HEK293 (cell line): Measurements from ENCODE around the gene BBIP1.

Experiments
- TCF7L2 ChIP-seq: IDR thresholded peaks from 2 replicates; pipeline ENCODE4 v1.6.1; 2011; ENCODE audit warnings: low read depth, mild to moderate bottlenecking, inconsistent platforms, low read length, moderate library complexity, borderline replicate concordance
- ZNF155 ChIP-seq: fragments of 450-650 bp; formaldehyde crosslinking; IDR thresholded peaks from 2 replicates; pipeline ENCODE4 v1.5.1; 2016; ENCODE audit warnings: missing biosample characterization, missing genetic modification characterization
- ZNF501 ChIP-seq: fragments of 450-650 bp; formaldehyde crosslinking; IDR thresholded peaks from 2 replicates; pipeline ENCODE4 v1.5.1; 2016; ENCODE audit warnings: missing biosample characterization, missing genetic modification characterization
- ZNF530 ChIP-seq: fragments of 450-650 bp; formaldehyde crosslinking; IDR thresholded peaks from 2 replicates; pipeline ENCODE4 v1.5.1; 2016; ENCODE audit warnings: low read depth, missing biosample characterization, missing genetic modification characterization
- ZNF544 ChIP-seq: fragments of 450-650 bp; formaldehyde crosslinking; IDR thresholded peaks from 2 replicates; pipeline ENCODE4 v1.5.0; 2017; ENCODE audit warnings: missing biosample characterization, missing genetic modification characterization
- TF ChIP-seq, protein P1 (sequence below): fragments of 450-650 bp; formaldehyde crosslinking; IDR thresholded peaks from 2 replicates; pipeline ENCODE4 v1.5.1; 2016; ENCODE audit warnings: missing biosample characterization, missing genetic modification characterization
- TF ChIP-seq, protein P2 (sequence below): fragments of 450-650 bp; formaldehyde crosslinking; IDR thresholded peaks from 2 replicates; pipeline ENCODE4 v1.5.1; 2016; ENCODE audit warnings: missing biosample characterization, missing genetic modification characterization

DNA sequence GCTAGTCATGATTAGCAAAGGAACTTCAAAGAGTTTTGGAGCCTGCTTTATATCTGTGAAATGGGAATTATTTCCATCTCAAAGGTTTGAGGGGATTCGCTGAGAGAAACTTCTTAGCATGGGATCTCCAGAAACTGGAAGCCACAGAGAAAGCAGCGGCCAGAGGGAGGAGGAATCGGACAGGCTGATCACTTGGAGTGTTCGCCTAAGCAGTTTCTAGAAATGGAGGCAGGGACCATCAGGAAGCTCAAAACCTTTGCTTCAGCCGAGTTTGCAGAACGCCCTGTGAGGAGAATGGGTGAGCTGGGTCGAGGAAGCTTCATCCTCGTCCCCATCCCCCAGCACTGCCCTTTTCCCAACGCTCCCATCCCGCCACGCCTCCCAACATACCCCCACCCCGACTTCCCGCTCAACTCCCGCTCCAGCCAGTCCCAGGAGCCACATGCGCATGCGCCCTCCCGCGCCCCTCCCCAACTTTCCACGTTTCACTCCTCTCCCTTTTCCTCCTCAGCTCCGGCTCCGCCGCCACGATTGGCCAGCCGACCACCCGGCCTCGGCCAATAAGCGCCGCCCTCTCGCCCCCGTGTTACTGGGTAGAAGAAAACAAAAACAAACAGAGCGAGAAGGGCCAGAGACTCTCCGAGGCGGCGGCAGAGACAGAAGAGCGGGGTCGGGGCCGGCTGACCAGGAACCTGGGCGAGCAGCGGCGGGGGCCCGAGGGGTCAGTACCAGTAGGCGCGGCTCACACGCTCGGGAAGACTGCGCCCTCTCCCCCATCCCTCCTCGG is 47.5 kb downstream of the BBIP1 start, which contains the start of gene PDCD4:
- TF ChIP-seq, protein P1, sequence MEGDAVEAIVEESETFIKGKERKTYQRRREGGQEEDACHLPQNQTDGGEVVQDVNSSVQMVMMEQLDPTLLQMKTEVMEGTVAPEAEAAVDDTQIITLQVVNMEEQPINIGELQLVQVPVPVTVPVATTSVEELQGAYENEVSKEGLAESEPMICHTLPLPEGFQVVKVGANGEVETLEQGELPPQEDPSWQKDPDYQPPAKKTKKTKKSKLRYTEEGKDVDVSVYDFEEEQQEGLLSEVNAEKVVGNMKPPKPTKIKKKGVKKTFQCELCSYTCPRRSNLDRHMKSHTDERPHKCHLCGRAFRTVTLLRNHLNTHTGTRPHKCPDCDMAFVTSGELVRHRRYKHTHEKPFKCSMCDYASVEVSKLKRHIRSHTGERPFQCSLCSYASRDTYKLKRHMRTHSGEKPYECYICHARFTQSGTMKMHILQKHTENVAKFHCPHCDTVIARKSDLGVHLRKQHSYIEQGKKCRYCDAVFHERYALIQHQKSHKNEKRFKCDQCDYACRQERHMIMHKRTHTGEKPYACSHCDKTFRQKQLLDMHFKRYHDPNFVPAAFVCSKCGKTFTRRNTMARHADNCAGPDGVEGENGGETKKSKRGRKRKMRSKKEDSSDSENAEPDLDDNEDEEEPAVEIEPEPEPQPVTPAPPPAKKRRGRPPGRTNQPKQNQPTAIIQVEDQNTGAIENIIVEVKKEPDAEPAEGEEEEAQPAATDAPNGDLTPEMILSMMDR (tag by site-specific recombination) = no peak
- TF ChIP-seq ZNF530 (tag by site-specific recombination) (no peak), ZNF155 (tag by site-specific recombination) (no peak), ZNF501 (peak; percentile 44; the same call in 1 of the 2 replicates), TCF7L2 (no peak), ZNF544 (tag by site-specific recombination) (no peak)
- TF ChIP-seq, protein P2, sequence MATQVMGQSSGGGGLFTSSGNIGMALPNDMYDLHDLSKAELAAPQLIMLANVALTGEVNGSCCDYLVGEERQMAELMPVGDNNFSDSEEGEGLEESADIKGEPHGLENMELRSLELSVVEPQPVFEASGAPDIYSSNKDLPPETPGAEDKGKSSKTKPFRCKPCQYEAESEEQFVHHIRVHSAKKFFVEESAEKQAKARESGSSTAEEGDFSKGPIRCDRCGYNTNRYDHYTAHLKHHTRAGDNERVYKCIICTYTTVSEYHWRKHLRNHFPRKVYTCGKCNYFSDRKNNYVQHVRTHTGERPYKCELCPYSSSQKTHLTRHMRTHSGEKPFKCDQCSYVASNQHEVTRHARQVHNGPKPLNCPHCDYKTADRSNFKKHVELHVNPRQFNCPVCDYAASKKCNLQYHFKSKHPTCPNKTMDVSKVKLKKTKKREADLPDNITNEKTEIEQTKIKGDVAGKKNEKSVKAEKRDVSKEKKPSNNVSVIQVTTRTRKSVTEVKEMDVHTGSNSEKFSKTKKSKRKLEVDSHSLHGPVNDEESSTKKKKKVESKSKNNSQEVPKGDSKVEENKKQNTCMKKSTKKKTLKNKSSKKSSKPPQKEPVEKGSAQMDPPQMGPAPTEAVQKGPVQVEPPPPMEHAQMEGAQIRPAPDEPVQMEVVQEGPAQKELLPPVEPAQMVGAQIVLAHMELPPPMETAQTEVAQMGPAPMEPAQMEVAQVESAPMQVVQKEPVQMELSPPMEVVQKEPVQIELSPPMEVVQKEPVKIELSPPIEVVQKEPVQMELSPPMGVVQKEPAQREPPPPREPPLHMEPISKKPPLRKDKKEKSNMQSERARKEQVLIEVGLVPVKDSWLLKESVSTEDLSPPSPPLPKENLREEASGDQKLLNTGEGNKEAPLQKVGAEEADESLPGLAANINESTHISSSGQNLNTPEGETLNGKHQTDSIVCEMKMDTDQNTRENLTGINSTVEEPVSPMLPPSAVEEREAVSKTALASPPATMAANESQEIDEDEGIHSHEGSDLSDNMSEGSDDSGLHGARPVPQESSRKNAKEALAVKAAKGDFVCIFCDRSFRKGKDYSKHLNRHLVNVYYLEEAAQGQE (tag by site-specific recombination) = no peak
